ENCODE measurements around the gene FAM120AOS. TPM values are rescaled to one million over a fixed set of nuclear protein-coding genes. Genes with fewer than 3 reads are reported as not detected.

Gene FAM120AOS
- total and polyA plus RNA-seq, 2 of the 8 experiments (the other 6 are each of a cell fraction or from before 2014, with no cell fraction given) = 29.6 to 37.6 TPM

GRCh38 chr9:93446073-93446472 is 7.3 kb downstream of the FAM120AOS start:
- 82% methylated on average over 3 of the region's 3 CpGs; no CpG with 5 or more reads in 1 of the 2 experiments for WGBS, 2 experiments (ENCODE audit: extremely low coverage in 1 of 2, insufficient coverage in 1 of 2, insufficient read length in 1 of 2, insufficient replicate concordance in 2 of 2, low coverage in 1 of 2, low lambda C conversion rate in 2 of 2, missing lambda C conversion rate in 1 of 2)
- no peak overlapping the region for H2AFZ ChIP-seq (ENCODE audit: low read length)
- H2BK5ac ChIP-seq (ENCODE audit: low read depth, low read length) = no peak overlapping the region
- no peak overlapping the region for H3K9ac ChIP-seq (replicated peaks in 1 of 4; ENCODE audit: extremely low read depth in 1 of 4, low read depth in 3 of 4, low read length in 3 of 4)
- H2BK15ac ChIP-seq (ENCODE audit: low read length) = no peak overlapping the region
- H3K23ac ChIP-seq (ENCODE audit: insufficient read length) = no peak overlapping the region
- H3K18ac ChIP-seq (ENCODE audit: extremely low read depth, low read length) = no peak overlapping the region
- ChIA-PET POLR2A (ENCODE audit: partially characterized antibody) (interaction anchor here (1.2 kb wide), 2 partner anchors 9 to 55 kb away, joined by 3 read pairs; no protein-coding TSS in a partner anchor), CTCF (ENCODE audit: partially characterized antibody) (interaction anchor here (0.8 to 0.9 kb wide), 2 partner anchors 34 to 120 kb away, joined by 3 read pairs; no protein-coding TSS in a partner anchor)
- H3K79me2 ChIP-seq (ENCODE audit: control insufficient read depth in 1 of 2, insufficient read depth in 2 of 2, low read length in 2 of 2) = peaks cover 0 to 11% of the 10 kb centered on the region in 2 experiments; a peak in 1 of 4 replicates
- H3K4me3 ChIP-seq (ENCODE audit: extremely low read depth in 1 of 4, insufficient read depth in 2 of 4, low read depth in 3 of 4, low read length in 4 of 4) = no peak overlapping the region
- DNase-seq (ENCODE audit: low read depth in 1 of 2, low spot score in 2 of 2) = no peak
- H2AK5ac ChIP-seq (ENCODE audit: low read depth, low read length) = no peak overlapping the region
- H2BK120ac ChIP-seq (replicated peaks; ENCODE audit: low read depth, low read length) = no peak overlapping the region
- no peaks in the 10 kb centered on the region; a peak in 1 of 4 replicates for H3K9me3 ChIP-seq (ENCODE audit: insufficient read depth in 2 of 2, low read depth in 1 of 2, low read length in 1 of 2)
- no peaks in the 10 kb centered on the region for H3K79me1 ChIP-seq (ENCODE audit: low read depth, low read length)
- no peak overlapping the region for H4K5ac ChIP-seq (ENCODE audit: insufficient read length, low read depth, low read length)
- H3K36me3 ChIP-seq (ENCODE audit: control insufficient read depth in 2 of 4, insufficient read depth in 4 of 4, low read length in 3 of 4) = peaks cover 7 to 40% (median 18%) of the 10 kb centered on the region in 4 experiments
- H4K8ac ChIP-seq (ENCODE audit: extremely low read depth, insufficient read depth, low read length) = no peak overlapping the region
- H3K4ac ChIP-seq (replicated peaks; ENCODE audit: insufficient read length, low read depth, low read length) = no peak overlapping the region
- H3K14ac ChIP-seq (ENCODE audit: insufficient read length) = no peak overlapping the region
- H3K23me2 ChIP-seq (ENCODE audit: low read depth, low read length) = peaks cover 3% of the 10 kb centered on the region
- no peak overlapping the region for H3K4me2 ChIP-seq (ENCODE audit: insufficient read depth in 1 of 2, low read depth in 2 of 2, low read length in 2 of 2)
- H3K56ac ChIP-seq (replicated peaks; ENCODE audit: insufficient read length, low read depth, low read length) = no peak overlapping the region
- no peak overlapping the region for H2BK12ac ChIP-seq (ENCODE audit: low read depth, low read length)
- FAIRE-seq = no peak
- no peaks in the 10 kb centered on the region for H3K27me3 ChIP-seq (replicated peaks in 1 of 4; ENCODE audit: control insufficient read depth in 3 of 4, extremely low read depth in 1 of 4, insufficient read depth in 3 of 4, low read length in 3 of 4)
- H4K91ac ChIP-seq (replicated peaks; ENCODE audit: insufficient read length, low read length) = no peak overlapping the region
- H4K20me1 ChIP-seq (replicated peaks in 1 of 2; ENCODE audit: control insufficient read depth in 1 of 2, insufficient read depth in 2 of 2, low read length in 2 of 2) = peaks cover 0 to 2% of the 10 kb centered on the region in 2 experiments
- TF ChIP-seq SP1 (IDR thresholded peaks at IDR 0.05; ENCODE audit: low read depth, low read length) = no peak
- no peak for TF ChIP-seq CTBP2 (IDR thresholded peaks at IDR 0.05; ENCODE audit: borderline replicate concordance, insufficient read depth, insufficient read length, low read length)
- no peak for TF ChIP-seq RFX5 (IDR thresholded peaks at IDR 0.05; ENCODE audit: borderline replicate concordance, low read depth, low read length)
- TF ChIP-seq RNF2 (IDR thresholded peaks at IDR 0.05; ENCODE audit: borderline replicate concordance, low read depth, low read length, missing control alignments, poor library complexity, severe bottlenecking) = no peak
- TF ChIP-seq CTCF (IDR thresholded peaks at IDR 0.05; ENCODE audit: control extremely low read depth in 1 of 3, insufficient read depth in 1 of 3, low read depth in 1 of 3, low read length in 3 of 3) = no peak
- no peak for TF ChIP-seq POLR2A (IDR thresholded peaks at IDR 0.05; ENCODE audit: control extremely low read depth in 1 of 2, low read depth in 2 of 2, low read length in 2 of 2)
- TF ChIP-seq GABPA (IDR thresholded peaks at IDR 0.05; ENCODE audit: borderline replicate concordance, insufficient read depth, low read length) = no peak
- TF ChIP-seq CREB1 (IDR thresholded peaks at IDR 0.05) = no peak
- no peak for TF ChIP-seq KDM4A (IDR thresholded peaks at IDR 0.05; ENCODE audit: low read depth, low read length, severe bottlenecking)
- no peak overlapping the region for H3K27ac ChIP-seq (ENCODE audit: low read depth, low read length)
- H2BK20ac ChIP-seq (ENCODE audit: low read length) = no peak overlapping the region
- H3K4me1 ChIP-seq (replicated peaks in 1 of 4; ENCODE audit: control insufficient read depth in 3 of 4, insufficient read depth in 4 of 4, low read length in 3 of 4) = no peaks in the 10 kb centered on the region
